Memory B cell (primary cell): ENCODE measurements around the gene NTRK3.

Source experiments
- ATAC-seq: fragments of 150-1000 bp; cut with Tn5 transposase; 2 replicates; pipeline ENCODE4 v1.10.0; 2021; ENCODE audit warnings: low read depth, mild to moderate bottlenecking, moderate library complexity
- DNase-seq, 2 donors: peaks; one replicate each; pipeline ENCODE4 v3.0.0; 2022; ENCODE audit warnings: low spot score in 2 of 2
- H3K27ac Mint-ChIP-seq: one replicate; pipeline ENCODE4 v1.8.0; 2022; ENCODE audit warnings: mild to moderate bottlenecking, moderate library complexity, mixed read lengths
- H3K27me3 Mint-ChIP-seq: one replicate; pipeline ENCODE4 v1.8.0; 2022; ENCODE audit warnings: mixed read lengths
- H3K36me3 Mint-ChIP-seq: one replicate; pipeline ENCODE4 v1.8.0; 2022; ENCODE audit warnings: mild to moderate bottlenecking, mixed read lengths
- H3K4me1 Mint-ChIP-seq: one replicate; pipeline ENCODE4 v1.8.0; 2022; ENCODE audit warnings: mixed read lengths
- H3K4me3 Mint-ChIP-seq: one replicate; pipeline ENCODE4 v1.8.0; 2022; ENCODE audit warnings: mild to moderate bottlenecking, moderate library complexity, mixed read lengths
- H3K9me3 Mint-ChIP-seq: one replicate; pipeline ENCODE4 v1.8.0; 2022; ENCODE audit warnings: mixed read lengths

The NTRK3 gene

GRCh38 chr15:87949151-87949574 lies 307.4 kb downstream of the NTRK3 start:
- Mint-ChIP-seq H3K27me3 (no peaks in the 10 kb centered on the region), H3K36me3 (no peaks in the 10 kb centered on the region), H3K4me1 (no peaks in the 10 kb centered on the region), H3K9me3 (peaks cover 2% of the 10 kb centered on the region), H3K27ac (no peak overlapping the region), H3K4me3 (no peak overlapping the region)
- ATAC-seq (no peak), DNase-seq (no peak)

- DNase-seq (no peak), ATAC-seq (no peak)
- no peaks in the 10 kb centered on the region for H3K4me1 Mint-ChIP-seq
- no peak overlapping the region for H3K27ac Mint-ChIP-seq
- no peaks in the 10 kb centered on the region for H3K27me3 Mint-ChIP-seq
- H3K9me3 Mint-ChIP-seq = peaks cover 2% of the 10 kb centered on the region
- H3K36me3 Mint-ChIP-seq = no peaks in the 10 kb centered on the region
- no peak overlapping the region for H3K4me3 Mint-ChIP-seq
Measured at GRCh38 chr15:87947560-87947959, 309.0 kb downstream of the NTRK3 start.

GRCh38 chr15:87945246-87945645 lies 311.3 kb downstream of the NTRK3 start:
- Mint-ChIP-seq H3K27me3 (peaks cover 1% of the 10 kb centered on the region), H3K4me1 (no peaks in the 10 kb centered on the region)
- no peak for ATAC-seq

GRCh38 chr15:87944691-87945090 lies 311.8 kb downstream of the NTRK3 start:
- Mint-ChIP-seq H3K27ac (no peak overlapping the region), H3K4me1 (no peaks in the 10 kb centered on the region), H3K9me3 (no peaks in the 10 kb centered on the region), H3K36me3 (no peaks in the 10 kb centered on the region), H3K4me3 (no peak overlapping the region), H3K27me3 (peaks cover 1% of the 10 kb centered on the region)
- ATAC-seq = no peak
- DNase-seq = no peak

More at GRCh38 chr15:87945246-87945645, 311.3 kb downstream of the NTRK3 start:
- H3K27ac Mint-ChIP-seq = no peak overlapping the region
- H3K9me3 Mint-ChIP-seq = no peaks in the 10 kb centered on the region
- no peak overlapping the region for H3K4me3 Mint-ChIP-seq
- H3K36me3 Mint-ChIP-seq = no peaks in the 10 kb centered on the region
- no peak for DNase-seq

- no peak for DNase-seq
- Mint-ChIP-seq H3K9me3 (no peaks in the 10 kb centered on the region), H3K27me3 (peaks cover 1% of the 10 kb centered on the region)
Measured at GRCh38 chr15:87944050-87944449, 312.5 kb downstream of the NTRK3 start.

GRCh38 chr15:87943626-87944025 lies 312.9 kb downstream of the NTRK3 start:
- Mint-ChIP-seq H3K9me3 (no peaks in the 10 kb centered on the region), H3K36me3 (no peaks in the 10 kb centered on the region), H3K27me3 (peaks cover 1% of the 10 kb centered on the region), H3K4me1 (no peaks in the 10 kb centered on the region), H3K4me3 (no peak overlapping the region), H3K27ac (no peak overlapping the region)
- ATAC-seq = no peak
- DNase-seq = no peak

More at GRCh38 chr15:87944050-87944449, 312.5 kb downstream of the NTRK3 start:
- H3K27ac Mint-ChIP-seq = no peak overlapping the region
- ATAC-seq = no peak
- H3K4me3 Mint-ChIP-seq = no peak overlapping the region
- H3K36me3 Mint-ChIP-seq = no peaks in the 10 kb centered on the region
- no peaks in the 10 kb centered on the region for H3K4me1 Mint-ChIP-seq

GRCh38 chr15:87942316-87942715 lies 314.2 kb downstream of the NTRK3 start:
- no peak overlapping the region for H3K27ac Mint-ChIP-seq
- DNase-seq = no peak
- no peaks in the 10 kb centered on the region for H3K4me1 Mint-ChIP-seq
- ATAC-seq = no peak
- no peaks in the 10 kb centered on the region for H3K9me3 Mint-ChIP-seq
- peaks cover 1% of the 10 kb centered on the region for H3K27me3 Mint-ChIP-seq
- H3K36me3 Mint-ChIP-seq = no peaks in the 10 kb centered on the region
- no peak overlapping the region for H3K4me3 Mint-ChIP-seq

GRCh38 chr15:87941606-87942005 lies 314.9 kb downstream of the NTRK3 start:
- no peaks in the 10 kb centered on the region for H3K36me3 Mint-ChIP-seq
- no peak for ATAC-seq
- peaks cover 3% of the 10 kb centered on the region for H3K9me3 Mint-ChIP-seq
- H3K4me1 Mint-ChIP-seq = no peaks in the 10 kb centered on the region
- peaks cover 4% of the 10 kb centered on the region for H3K27me3 Mint-ChIP-seq
- no peak for DNase-seq
- no peak overlapping the region for H3K27ac Mint-ChIP-seq
- no peak overlapping the region for H3K4me3 Mint-ChIP-seq

- Mint-ChIP-seq H3K4me3 (no peak overlapping the region), H3K27me3 (peaks cover 4% of the 10 kb centered on the region), H3K4me1 (no peaks in the 10 kb centered on the region), H3K27ac (no peak overlapping the region), H3K36me3 (no peaks in the 10 kb centered on the region), H3K9me3 (peaks cover 3% of the 10 kb centered on the region)
- no peak for DNase-seq
- no peak for ATAC-seq
Measured at GRCh38 chr15:87940768-87941167, 315.8 kb downstream of the NTRK3 start.

- Mint-ChIP-seq H3K36me3 (no peaks in the 10 kb centered on the region), H3K27me3 (peaks cover 4% of the 10 kb centered on the region), H3K9me3 (peaks cover 4% of the 10 kb centered on the region), H3K4me1 (no peaks in the 10 kb centered on the region), H3K27ac (no peak overlapping the region), H3K4me3 (no peak overlapping the region)
- ATAC-seq = no peak
- DNase-seq = no peak
Measured at GRCh38 chr15:87939848-87940457, 316.6 kb downstream of the NTRK3 start.

GRCh38 chr15:87938031-87938430 lies 318.5 kb downstream of the NTRK3 start:
- Mint-ChIP-seq H3K9me3 (peaks cover 4% of the 10 kb centered on the region), H3K4me1 (no peaks in the 10 kb centered on the region), H3K27me3 (peaks cover 4% of the 10 kb centered on the region), H3K36me3 (no peaks in the 10 kb centered on the region), H3K27ac (no peak overlapping the region), H3K4me3 (no peak overlapping the region)
- DNase-seq = no peak
- ATAC-seq = no peak

- Mint-ChIP-seq H3K27ac (no peak overlapping the region), H3K4me1 (no peaks in the 10 kb centered on the region), H3K36me3 (no peaks in the 10 kb centered on the region), H3K9me3 (peaks cover 4% of the 10 kb centered on the region), H3K4me3 (no peak overlapping the region), H3K27me3 (peaks cover 2% of the 10 kb centered on the region)
- ATAC-seq (no peak), DNase-seq (no peak)
Measured at GRCh38 chr15:87935583-87935982, 321.0 kb downstream of the NTRK3 start.

- H3K27ac Mint-ChIP-seq = no peak overlapping the region
- ATAC-seq (no peak), DNase-seq (no peak)
- H3K4me1 Mint-ChIP-seq = no peaks in the 10 kb centered on the region
- H3K4me3 Mint-ChIP-seq = no peak overlapping the region
- peaks cover 3% of the 10 kb centered on the region for H3K27me3 Mint-ChIP-seq
- peaks cover 1% of the 10 kb centered on the region for H3K9me3 Mint-ChIP-seq
- no peaks in the 10 kb centered on the region for H3K36me3 Mint-ChIP-seq
Measured at GRCh38 chr15:87931584-87931983, 325.0 kb downstream of the NTRK3 start.

GRCh38 chr15:87930457-87930856 lies 326.1 kb downstream of the NTRK3 start:
- ATAC-seq (no peak), DNase-seq (no peak)
- H3K36me3 Mint-ChIP-seq = no peaks in the 10 kb centered on the region
- H3K4me3 Mint-ChIP-seq = no peak overlapping the region
- no peak overlapping the region for H3K27ac Mint-ChIP-seq
- no peaks in the 10 kb centered on the region for H3K4me1 Mint-ChIP-seq
- peaks cover 1% of the 10 kb centered on the region for H3K9me3 Mint-ChIP-seq
- H3K27me3 Mint-ChIP-seq = peaks cover 3% of the 10 kb centered on the region

GRCh38 chr15:87929841-87930240 lies 326.7 kb downstream of the NTRK3 start:
- ATAC-seq (no peak), DNase-seq (no peak)
- no peaks in the 10 kb centered on the region for H3K9me3 Mint-ChIP-seq
- H3K36me3 Mint-ChIP-seq = no peaks in the 10 kb centered on the region
- H3K27ac Mint-ChIP-seq = no peak overlapping the region
- peaks cover 3% of the 10 kb centered on the region for H3K27me3 Mint-ChIP-seq
- no peaks in the 10 kb centered on the region for H3K4me1 Mint-ChIP-seq
- H3K4me3 Mint-ChIP-seq = no peak overlapping the region
